ENCODE measurements around the gene ACOXL.

- TF ChIP-seq TAF1 (IDR thresholded peaks at IDR 0.05; ENCODE audit: borderline replicate concordance, low read depth, low read length) (no peak), POLR2AphosphoS5 (IDR thresholded peaks at IDR 0.05; ENCODE audit: low read depth, low read length) (no peak), POLR2A (IDR thresholded peaks at IDR 0.05; ENCODE audit: low read depth, low read length) (no peak)
These were observed 247.3 kb downstream of the ACOXL start for GRCh38 chr2:110979471-110980338.
